Measurements from ENCODE around the gene SLC25A34.
"Not testable (repeated sequence)": the region's sequence is repeated elsewhere in the genome, so short reads cannot be mapped to it uniquely, and the experiment has no call there.

Gene SLC25A34

DNA sequence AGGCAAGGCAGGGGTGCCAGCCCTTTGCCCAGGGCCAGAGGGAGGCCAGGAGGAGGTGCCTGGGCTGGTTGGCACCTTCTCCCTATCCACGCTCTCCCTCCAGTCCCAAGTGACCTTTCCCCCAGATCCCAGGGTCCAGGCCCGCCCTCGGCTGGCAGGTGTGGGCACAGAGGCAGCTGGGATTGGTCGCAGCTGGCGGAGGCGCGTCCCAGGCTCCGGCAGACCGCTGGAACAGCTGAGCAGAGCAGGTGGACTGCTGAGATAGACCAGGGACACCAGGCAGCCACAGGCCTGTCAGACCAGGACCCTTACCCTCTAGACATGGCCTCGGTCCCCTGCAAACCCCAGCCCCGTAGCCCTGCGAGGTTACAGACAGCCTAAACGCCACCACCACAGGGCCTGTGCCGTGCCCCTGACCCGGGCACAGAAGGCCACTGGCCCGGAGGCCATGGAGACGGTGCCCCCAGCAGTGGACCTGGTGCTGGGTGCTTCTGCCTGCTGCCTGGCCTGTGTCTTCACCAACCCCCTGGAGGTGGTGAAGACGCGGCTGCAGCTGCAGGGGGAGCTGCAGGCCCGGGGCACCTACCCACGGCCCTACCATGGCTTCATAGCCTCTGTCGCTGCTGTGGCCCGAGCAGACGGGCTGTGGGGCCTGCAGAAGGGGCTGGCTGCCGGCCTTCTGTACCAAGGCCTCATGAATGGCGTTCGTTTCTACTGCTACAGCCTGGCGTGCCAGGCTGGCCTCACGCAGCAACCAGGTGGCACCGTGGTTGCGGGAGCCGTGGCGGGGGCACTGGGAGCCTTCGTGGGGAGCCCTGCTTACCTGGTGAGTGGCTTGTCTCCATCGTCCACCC, at the start of gene SLC25A34:
Gene SLC25A34 (plus strand): TSS at position 221 of the 854 bp plus-strand sequence. CDS start 228 bp downstream, at position 449.
- DNase-seq (ENCODE audit: low spot score), result no peak

DNA sequence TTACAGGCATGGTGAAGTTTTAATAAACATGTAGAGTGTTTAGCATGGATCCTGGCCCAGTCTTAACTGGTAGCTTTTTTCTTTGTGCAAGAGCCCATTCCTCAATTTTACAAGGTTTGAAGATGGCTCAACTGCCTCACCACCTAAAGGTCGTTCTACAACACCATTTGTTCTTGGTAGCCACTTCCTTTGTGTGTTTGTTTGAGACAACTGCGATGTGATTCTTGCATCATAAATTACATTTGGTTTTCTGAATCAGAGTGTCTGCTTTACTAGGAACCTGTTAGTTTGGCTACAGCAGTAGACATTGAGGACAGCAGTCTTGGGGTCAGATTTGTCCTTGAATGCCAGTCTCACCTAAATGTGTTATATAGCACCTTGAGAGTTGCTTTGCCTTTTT, 48.6 kb upstream of the SLC25A34 start:
- no peak for DNase-seq (ENCODE audit: low spot score)

DNA sequence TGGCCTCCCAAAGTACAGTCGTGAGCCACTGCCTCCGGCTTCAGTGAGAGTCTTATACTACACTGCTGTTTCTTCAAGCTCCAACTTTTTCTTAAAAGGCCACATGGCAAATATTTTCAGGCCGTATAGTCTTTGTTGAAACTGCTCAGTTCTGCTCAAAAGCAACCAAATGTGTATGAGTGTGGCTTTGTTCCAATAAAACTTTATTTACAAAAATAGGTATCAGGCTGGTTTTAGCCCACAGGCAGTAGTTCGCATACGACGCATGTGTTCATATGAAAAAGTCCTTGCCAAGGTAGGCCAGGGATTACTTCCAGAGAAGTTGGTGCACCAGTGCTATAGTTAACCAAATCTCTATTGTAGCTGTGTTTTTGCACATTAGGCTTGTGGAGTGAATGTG, 45.7 kb upstream of the SLC25A34 start:
- no peak for DNase-seq (ENCODE audit: low spot score)

DNA sequence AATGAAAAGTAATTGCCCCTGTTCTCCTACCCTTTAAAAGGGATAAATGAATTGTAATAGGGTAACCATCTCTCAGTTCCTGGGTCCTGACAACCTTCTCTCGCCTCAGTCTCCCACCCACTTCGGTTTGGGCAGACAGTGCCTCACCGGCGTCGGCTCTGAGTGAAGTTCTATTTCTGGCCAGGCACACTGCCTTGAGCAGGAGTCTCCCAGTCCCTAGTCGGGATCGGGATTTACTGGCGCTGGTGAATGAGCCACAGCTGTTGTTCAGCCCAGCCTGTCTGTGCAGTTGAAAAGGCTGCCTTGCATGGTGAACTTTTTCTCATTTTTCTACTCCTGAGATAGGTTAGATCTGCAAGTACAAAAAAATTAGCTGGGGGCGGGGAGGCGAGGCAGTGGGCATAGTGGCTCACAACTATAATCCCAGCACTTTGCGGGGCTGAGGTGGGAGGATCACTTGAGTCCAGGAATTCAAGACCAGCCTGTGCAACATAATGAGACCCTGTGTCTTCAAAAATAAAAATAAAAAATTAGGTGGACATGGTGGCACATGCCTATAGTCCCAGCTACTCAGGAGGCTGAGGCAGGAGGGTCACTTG, 44.5 kb upstream of the SLC25A34 start:
- peak; percentile 35 for DNase-seq (ENCODE audit: low spot score)

DNA sequence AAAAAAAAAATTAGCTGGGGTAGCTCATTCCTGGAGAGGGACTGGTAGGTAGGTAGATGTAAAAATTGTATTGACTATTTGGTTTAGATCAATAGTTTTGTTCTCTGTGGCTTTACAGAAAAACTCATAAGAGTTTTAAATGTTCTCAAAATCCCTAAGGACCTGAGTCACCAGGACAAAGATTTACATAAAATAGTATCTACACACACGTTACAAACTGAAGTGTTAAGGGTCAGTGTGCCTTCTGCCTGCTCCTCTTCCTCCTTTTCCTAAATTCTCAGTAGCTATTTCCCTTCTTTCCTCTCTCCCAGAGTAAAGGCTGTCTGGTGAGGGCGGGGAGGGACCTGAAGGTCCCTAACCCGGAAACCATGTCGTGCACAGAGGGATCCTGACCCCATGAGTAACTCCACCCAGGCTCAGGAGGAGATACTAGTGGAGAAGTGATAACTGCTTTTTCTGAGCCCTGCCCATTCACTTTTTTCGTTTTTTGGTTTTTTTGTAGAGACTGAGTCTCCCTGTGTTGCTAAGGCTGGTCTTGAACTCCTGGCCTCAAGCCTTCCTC, 43.9 kb upstream of the SLC25A34 start:
- no peak for DNase-seq (ENCODE audit: low spot score)

DNA sequence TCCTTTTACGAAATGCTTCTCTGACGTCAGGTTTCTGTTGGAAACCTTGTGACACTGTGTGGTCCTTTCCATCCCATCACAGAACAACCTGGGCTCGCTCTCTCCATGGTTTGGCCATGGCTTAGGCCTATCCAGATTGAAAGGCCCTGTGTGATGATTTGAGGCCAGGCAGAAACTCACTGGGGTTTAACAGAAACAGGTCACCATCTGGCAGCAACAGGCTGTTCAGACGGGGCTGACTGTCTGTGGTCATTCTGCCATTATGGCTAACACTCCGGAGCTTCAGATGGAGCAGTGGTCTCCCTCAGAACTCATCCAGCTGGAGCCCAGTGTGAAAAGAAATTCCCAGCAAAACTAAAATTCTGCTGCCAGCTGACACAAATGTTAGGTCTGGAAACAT, 42.7 kb upstream of the SLC25A34 start:
- DNase-seq (ENCODE audit: low spot score), result no peak

DNA sequence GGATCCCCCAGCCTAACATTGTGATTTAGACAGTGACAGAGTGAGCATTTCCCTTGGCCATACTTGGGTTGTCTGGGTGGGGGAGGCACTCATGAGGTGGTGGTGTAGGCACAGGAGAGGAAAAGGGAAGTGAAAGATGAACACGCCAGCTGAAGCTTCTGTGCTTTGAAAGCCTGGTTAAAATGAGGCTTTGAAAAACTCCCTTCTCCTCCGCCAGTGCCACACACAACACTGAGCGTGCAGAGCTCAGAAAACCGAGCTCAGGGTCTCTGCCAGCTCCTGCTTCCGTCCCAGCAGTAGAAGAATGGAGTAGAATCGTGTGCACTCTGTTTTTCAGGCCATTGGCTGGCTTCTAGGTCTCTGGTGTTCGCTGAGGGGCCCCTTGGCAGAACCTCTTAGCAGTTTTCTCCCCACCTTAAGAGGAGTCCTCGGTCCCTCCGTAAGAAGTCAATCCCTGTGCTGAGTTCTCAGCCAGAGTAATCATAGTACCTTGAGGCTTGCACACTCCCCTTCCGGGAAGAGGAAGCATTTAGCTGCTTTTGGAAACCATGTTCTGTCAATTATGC, 39.0 kb upstream of the SLC25A34 start:
- no peak for DNase-seq (ENCODE audit: low spot score)

DNA sequence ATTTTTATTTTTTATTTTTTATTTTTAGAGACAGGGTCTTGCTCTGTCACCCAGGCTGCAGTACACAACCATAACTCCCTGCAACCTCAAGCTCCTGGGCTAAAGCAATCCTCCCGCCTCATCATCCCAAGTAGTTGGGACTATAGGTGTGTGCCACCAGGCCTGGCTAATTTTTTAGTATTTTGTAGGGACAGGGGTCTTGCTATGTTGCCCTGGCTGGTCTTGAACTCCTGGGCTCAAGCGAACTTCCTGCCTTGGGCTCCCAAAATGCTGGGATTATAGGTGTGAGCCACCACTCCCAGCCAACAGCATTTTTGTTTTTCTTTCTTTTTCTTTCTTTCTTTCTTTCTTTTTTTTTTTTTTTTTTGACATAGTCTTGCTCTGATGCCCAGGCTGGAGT, 37.9 kb upstream of the SLC25A34 start:
- no peak for DNase-seq (ENCODE audit: low spot score)

DNA sequence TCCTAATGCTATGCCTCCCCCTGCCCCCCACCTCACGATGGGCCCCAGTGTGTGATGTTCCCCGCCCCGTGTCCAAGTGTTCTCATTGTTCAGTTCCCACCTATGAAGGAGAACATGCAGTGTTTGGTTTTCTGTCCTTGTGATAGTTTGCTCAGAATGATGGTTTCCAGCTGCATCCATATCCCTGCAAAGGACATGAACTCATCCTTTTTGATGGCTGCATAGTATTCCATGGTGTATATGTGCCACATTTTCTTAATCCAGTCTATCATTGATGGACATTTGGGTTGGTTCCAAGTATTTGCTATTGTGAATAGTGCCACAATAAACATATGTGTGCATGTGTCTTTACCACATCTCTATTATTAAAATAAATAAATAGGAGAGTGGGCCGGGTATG, 36.7 kb upstream of the SLC25A34 start:
- DNase-seq (ENCODE audit: low spot score), result not testable (repeated sequence)

DNA sequence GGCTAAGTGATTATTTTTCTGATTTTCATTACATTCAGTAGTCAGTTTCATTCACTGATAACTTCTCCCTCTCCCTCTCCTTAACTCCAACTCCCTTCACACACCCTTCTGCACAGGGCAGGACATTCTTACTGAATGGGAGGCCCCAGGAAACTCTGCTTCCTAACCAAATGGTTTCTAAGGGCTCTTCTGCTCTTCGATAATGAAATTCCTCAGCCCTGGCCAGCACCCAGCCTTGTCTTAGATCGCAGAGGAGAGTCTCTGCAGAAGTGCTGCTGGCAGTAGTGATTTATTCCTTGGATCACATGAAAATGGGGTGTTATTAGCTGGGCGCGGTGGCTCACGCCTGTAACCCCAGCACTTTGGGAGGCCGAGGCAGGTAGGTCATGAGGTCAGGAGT, 35.5 kb upstream of the SLC25A34 start:
- DNase-seq (ENCODE audit: low spot score), result no peak

DNA sequence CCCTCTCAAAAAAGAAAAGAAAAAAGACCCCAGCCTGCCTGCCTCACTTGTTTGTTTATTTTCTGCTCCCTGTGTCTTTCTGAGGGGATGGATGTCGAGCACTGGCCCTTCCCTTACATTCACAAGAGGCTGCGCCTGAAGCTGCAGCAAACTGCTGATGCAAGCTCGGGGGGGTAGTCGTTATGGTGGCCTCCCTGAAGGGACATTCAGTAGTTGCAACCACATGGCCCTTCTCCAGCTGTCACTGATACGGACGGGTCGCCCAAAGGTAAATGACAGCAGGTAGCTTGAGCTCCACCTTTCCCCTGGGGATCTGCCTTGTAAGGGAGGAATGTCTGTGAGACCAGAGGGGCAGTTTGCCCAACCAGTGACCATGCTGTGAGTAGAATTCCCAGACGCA, 34.3 kb upstream of the SLC25A34 start:
- DNase-seq (ENCODE audit: low spot score), result no peak

DNA sequence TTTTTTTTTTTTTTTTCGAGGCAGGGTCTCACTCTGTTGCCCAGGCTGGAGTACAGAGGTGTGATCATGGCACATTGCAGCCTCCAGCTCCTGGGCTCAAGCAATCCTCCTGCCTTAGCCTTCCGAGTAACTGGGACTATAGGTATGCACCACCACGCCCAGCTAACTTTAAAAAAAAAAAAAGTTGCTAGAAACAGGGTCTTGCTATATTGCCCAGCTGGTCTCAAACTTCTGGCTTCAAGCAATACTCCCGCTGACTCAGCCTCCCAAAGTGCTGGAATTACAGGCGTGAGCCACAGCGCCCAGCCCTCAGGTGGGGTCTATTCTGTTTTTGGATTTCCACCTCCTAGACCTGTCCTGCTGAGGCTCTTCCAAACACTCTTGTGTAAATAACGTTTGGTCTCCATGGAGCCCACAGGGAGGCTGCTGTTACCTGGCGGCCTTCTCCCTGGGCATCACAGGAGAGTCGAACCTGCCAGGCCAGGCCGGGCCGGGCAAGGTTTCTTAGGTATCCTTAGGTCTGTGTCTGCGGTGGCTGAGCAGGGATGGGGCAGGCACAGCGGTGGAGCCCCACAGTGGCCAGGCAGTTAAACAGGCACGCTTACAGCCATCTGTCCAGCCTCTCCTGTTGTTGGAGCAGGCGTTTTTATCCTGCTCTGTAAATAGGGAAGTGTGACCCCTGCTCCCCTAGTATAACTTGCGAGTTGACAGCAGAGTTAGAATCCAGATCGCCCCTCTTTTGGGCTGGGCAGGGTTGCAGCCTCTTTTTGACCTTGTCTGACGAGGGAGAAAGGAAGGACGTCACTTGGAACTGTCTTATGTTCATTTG, 33.1 kb upstream of the SLC25A34 start:
- DNase-seq (ENCODE audit: low spot score), result peak; percentile 47

DNA sequence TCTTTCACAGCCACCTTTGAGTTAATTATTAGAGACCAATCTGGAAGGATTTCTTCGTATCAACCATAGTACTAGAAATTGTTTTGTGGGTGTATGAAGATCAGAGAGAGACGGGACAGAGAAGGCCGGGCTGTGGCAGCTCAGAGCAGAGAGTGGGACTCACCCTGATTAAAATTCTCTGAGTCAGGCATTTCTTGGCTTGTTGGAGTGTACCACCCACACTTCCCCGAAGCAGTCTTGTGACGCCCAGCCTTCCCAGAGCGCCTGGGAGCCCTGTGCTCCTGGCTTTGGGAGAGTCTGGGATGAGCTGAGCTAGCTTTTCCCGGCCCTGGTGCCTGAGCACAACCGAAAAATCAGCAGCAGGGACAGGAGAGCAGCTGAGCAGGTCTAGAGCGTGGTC, 32.5 kb upstream of the SLC25A34 start:
- peak; percentile 95 for DNase-seq (ENCODE audit: low spot score)

DNA sequence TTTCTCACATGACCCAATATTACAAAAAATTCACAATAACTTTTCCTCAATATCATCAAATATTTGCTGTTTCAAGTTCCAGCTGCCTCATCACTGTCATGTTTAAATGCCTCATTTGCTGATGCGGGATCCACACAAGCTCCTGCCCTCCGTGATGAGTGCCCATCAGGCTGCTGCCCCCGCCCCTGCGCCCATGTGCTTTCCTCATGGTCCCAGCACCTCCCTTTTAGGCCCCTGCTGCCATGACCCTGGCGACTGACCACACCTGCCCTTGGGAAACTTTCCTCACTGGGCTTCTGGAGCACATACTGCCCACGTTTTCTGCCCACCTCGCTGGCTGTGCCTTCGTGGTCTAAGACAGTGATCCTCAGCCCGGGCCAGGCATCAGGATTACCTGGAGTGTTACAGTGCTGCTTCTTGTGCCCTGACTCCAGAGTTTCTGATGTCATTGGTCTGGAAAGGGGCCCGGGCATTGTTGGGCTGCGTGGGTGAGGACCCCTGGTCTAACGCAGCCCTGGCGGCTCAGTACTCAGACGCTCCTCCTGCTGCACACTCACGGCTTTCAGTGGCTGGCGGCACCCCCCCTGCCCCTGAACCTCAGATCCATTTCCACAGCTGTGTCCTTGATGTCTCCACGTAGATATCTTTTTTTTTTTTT, 31.4 kb upstream of the SLC25A34 start:
- DNase-seq (ENCODE audit: low spot score), result peak; percentile 62

DNA sequence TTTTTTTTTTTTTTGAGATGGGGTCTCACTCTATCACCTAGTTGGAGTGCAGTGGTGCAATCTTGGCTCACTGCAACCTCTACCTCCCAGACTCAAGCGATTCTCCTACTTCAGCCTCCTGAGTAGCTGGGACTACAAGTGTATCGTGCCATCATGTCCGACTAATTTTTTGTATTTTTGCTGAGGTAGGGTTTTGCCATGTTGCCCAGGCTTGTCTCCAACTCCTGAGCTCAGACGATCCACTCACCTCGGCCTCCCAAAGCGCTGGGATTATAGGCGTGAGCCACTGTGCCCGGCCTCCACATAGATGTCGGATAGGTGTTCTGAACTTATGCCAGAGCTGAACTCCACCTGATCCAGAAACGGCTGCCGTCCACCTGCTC, 30.9 kb upstream of the SLC25A34 start:
- DNase-seq (ENCODE audit: low spot score), result no peak

DNA sequence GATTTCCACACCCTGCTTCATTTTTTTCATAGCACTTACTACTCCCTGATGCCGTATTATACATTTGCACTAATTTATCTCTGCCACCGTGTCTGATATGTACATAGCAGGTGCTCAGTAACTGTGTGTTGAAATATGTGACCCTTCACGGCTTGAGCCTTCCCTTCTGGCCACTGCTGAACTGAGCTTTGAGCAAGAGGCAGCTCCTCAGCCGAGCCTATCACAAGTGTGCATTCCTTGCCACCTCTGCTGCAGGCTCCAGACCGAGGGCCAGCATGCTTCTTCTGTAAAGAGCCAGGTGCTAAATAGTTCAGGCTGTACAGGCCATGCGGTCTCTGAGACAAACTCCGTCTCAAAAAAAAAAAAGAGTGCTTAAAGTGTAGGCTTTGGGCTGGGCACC, 29.3 kb upstream of the SLC25A34 start:
- DNase-seq (ENCODE audit: low spot score), result no peak

DNA sequence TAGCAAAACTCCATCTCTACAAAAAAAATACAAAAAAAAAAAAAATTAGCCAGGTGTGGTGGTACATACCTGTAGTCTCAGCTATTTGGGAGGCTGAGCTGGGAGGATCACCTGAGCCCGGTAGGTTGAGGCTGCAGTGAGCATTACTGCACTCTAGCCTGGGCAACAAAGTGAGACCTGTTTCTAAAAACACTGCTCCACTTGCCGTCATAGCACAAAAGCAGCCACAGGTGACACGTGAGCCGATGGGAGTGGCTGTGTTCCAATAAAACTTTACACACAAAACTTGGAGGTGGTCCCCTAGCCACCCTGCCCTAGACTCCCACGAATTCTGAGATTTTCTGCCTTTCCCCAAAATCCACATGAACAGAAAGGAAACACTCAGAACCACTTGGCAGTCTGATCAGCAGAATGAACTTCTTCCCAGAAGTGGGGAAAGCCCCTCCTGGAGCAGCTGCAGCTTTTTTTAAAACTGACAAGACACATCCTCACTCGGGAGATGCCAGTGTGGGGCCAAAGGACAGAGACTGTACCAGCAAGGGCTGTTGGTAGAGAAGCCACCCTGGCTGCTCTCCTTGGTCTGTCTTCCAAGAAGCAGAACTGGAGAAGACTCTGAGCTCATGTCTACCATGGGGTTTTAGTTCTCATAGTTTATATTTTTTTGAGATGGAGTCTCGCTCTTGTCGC, 28.7 kb upstream of the SLC25A34 start:
- DNase-seq (ENCODE audit: low spot score), result no peak

DNA sequence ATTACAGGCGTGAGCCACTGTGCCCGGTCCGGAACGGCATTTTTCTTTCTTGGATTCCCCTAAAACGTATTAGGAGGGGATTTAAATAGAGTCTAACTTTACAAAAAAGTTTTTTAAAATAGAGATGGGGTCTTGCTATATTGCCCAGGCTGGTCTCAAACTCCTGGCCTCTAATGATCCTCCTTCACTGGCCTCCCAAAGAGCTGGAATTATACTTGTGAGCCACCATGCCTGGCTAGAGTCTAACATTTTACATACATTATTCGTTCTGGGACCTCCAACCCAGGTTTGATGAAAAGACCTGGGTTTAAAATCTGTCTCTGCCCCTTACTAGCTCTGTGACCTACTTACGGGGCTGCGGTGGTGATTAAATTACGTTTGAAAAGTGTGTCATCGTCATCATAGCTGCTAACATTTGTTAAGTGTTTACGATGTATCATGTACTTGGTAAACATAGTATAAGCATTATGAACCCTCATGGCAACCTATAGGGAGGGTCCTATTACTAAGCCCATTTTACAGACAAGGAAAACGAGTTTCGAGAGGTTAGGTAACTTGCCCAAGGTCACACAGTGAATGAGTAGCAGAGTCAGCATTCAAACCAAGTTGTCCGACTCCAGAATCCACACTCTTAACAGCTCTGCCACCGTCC, 27.4 kb upstream of the SLC25A34 start:
- DNase-seq (ENCODE audit: low spot score), result no peak

DNA sequence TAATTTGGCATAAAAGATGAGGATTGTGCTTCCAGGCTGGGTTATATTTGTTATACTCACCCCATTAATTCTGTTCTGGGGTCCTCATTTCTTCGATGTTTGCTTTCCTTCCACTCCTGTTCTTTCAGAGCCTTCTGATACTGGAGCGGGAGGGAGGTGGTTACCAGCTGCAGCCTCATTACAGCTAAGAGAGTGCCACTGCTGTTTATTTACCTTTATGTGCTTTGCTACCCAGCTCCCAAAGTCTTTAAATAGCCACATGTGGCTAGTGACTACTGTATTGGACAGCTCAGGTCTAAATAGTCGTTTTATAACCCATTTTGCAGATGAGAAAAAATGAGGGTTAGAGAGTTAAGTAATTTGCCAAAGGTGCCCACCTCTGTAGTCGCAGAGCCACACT, 26.8 kb upstream of the SLC25A34 start:
- DNase-seq (ENCODE audit: low spot score), result no peak

DNA sequence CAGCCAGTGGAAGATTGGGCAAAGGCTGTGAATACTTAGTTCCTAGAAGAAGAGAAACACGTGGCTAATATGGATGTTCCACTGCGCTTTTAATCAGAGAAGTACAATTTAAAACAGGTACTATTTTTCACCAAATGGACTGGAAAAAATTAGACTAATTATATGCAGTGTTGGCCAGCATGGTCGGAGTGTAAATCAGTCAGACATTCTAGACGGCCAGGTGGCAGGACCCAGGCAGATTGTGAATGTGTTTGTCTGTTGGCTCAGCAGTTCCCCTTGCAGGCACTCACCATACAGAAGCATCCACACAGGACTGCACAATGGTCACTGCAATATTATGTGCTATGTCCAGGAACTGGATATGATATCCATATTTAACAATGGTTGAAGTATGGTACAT, 23.9 kb upstream of the SLC25A34 start:
- DNase-seq (ENCODE audit: low spot score), result no peak
